Liver (tissue), 9 donors: ENCODE measurements around the gene SMS. TPM values are rescaled to one million over a fixed set of nuclear protein-coding genes. Genes with fewer than 3 reads are reported as not detected.

Experiments used
- DNase-seq: peaks from one replicate; pipeline ENCODE4 v3.0.0-alpha.2; 2017; ENCODE audit warnings: low spot score
- H3K27ac ChIP-seq, 2 donors: one replicate each; pipeline ENCODE4 v1.7.0; 2013; ENCODE audit warnings: inconsistent platforms in 2 of 2, low read length in 2 of 2, control low read depth in 1 of 2, low read depth in 1 of 2, mild to moderate bottlenecking in 1 of 2
- H3K27me3 ChIP-seq, 4 donors: one replicate each; pipeline versions ENCODE4 v1.6.1 to v1.7.0; 2013; ENCODE audit warnings: low read length in 3 of 4, inconsistent platforms in 1 of 4, mild to moderate bottlenecking in 1 of 4, moderate library complexity in 1 of 4; ENCODE audit not compliant: control insufficient read depth in 4 of 4, insufficient read depth in 4 of 4
- H3K36me3 ChIP-seq, 4 donors: one replicate each; pipeline versions ENCODE4 v1.6.1 to v1.7.0; 2013; ENCODE audit warnings: low read length in 3 of 4, mild to moderate bottlenecking in 3 of 4, low read depth in 1 of 4, moderate library complexity in 1 of 4; ENCODE audit not compliant: control insufficient read depth in 4 of 4, insufficient read depth in 3 of 4
- H3K4me1 ChIP-seq, 4 donors: one replicate each; pipeline versions ENCODE4 v1.6.1 to v1.7.0; 2013; ENCODE audit warnings: low read length in 3 of 4, mild to moderate bottlenecking in 3 of 4, moderate library complexity in 1 of 4; ENCODE audit not compliant: control insufficient read depth in 4 of 4, insufficient read depth in 4 of 4
- H3K4me3 ChIP-seq, 3 donors: one replicate each; pipeline versions ENCODE4 v1.6.1 to v1.7.0; 2013; ENCODE audit warnings: low read length in 3 of 3, control low read depth in 1 of 3, low read depth in 1 of 3, mild to moderate bottlenecking in 1 of 3
- H3K9ac ChIP-seq, 2 donors: one replicate each; pipeline ENCODE4 v1.7.0; 2013; ENCODE audit warnings: low read length in 2 of 2, mild to moderate bottlenecking in 2 of 2, moderate library complexity in 2 of 2, control low read depth in 1 of 2, low read depth in 1 of 2
- H3K9me3 ChIP-seq, 4 donors: one replicate each; pipeline versions ENCODE4 v1.6.1 to v1.7.0; 2013; ENCODE audit warnings: low read length in 3 of 4; ENCODE audit not compliant: control insufficient read depth in 4 of 4
- EGR1 ChIP-seq, 2 donors: IDR thresholded peaks; 2 replicates each; pipeline ENCODE4 v1.6.1; 2016 to 2018; ENCODE audit warnings: antibody characterized with exemption in 2 of 2, low read depth in 2 of 2
- FOXA1 ChIP-seq: IDR thresholded peaks from 2 replicates; pipeline ENCODE4 v1.6.1; 2016; ENCODE audit warnings: antibody characterized with exemption
- FOXA2 ChIP-seq: IDR thresholded peaks from 2 replicates; pipeline ENCODE4 v1.6.1; 2016; ENCODE audit warnings: antibody characterized with exemption
- GABPA ChIP-seq, 2 donors: IDR thresholded peaks in 1 of 2; conservative IDR thresholded peaks in 1 of 2; 2 replicates each; pipeline ENCODE4 v1.6.1; 2016; ENCODE audit warnings: antibody characterized with exemption in 2 of 2, mild to moderate bottlenecking in 1 of 2, moderate library complexity in 1 of 2
- HNF4G ChIP-seq: IDR thresholded peaks from 2 replicates; pipeline ENCODE4 v1.6.1; 2016; ENCODE audit warnings: antibody characterized with exemption
- JUND ChIP-seq, 2 donors: IDR thresholded peaks; 2 replicates each; pipeline ENCODE4 v1.6.1; 2016; ENCODE audit warnings: antibody characterized with exemption in 2 of 2
- MAX ChIP-seq: IDR thresholded peaks from 2 replicates; pipeline ENCODE4 v1.6.1; 2016; ENCODE audit warnings: antibody characterized with exemption
- NR2F2 ChIP-seq: IDR thresholded peaks from 2 replicates; pipeline ENCODE4 v1.6.1; 2016; ENCODE audit warnings: antibody characterized with exemption
- RAD21 ChIP-seq, 2 donors: IDR thresholded peaks; 2 replicates each; pipeline ENCODE4 v1.6.1; 2016; ENCODE audit warnings: antibody characterized with exemption in 2 of 2, mild to moderate bottlenecking in 2 of 2
- RXRA ChIP-seq, 2 donors: IDR thresholded peaks; 2 replicates each; pipeline ENCODE4 v1.6.1; 2017 to 2018; ENCODE audit warnings: antibody characterized with exemption in 2 of 2, mild to moderate bottlenecking in 1 of 2
- SP1 ChIP-seq: IDR thresholded peaks from 2 replicates; pipeline ENCODE4 v1.6.1; 2018; ENCODE audit warnings: antibody characterized with exemption, mild to moderate bottlenecking
- TAF1 ChIP-seq: conservative IDR thresholded peaks from 2 replicates; pipeline ENCODE4 v1.6.1; 2016; ENCODE audit warnings: antibody characterized with exemption, mild to moderate bottlenecking
- YY1 ChIP-seq: IDR thresholded peaks from 2 replicates; pipeline ENCODE4 v1.6.1; 2016; ENCODE audit warnings: antibody characterized with exemption, mild to moderate bottlenecking
- WGBS: extraction: QIAGEN DNeasy Blood & Tissue Kit; methylation state at CpG from one replicate; pipeline ENCODE4 v1.1.7; 2013; 5-methylcytosine and 5-hydroxymethylcytosine counted together
- polyA plus RNA-seq, 2 donors: library from polyadenylated mRNA; stranded (reverse) in 1 of 2; unstranded in 1 of 2; fragments of 200-250 nt in 1 of 2; fragments of >200 nt in 1 of 2; fragmentation: Nextera tagmentation in 1 of 2; extraction: Ambion mirVana in 1 of 2; gene quantifications; one replicate each; pipeline versions ENCODE4 v1.2.1 to v1.2.3, GENCODE V29; 2013 to 2015
- total RNA-seq, 2 donors: library from RNA; depleted of rRNA; stranded (reverse); fragments of >200 nt; gene quantifications; one replicate each; pipeline ENCODE4 v1.2.3, GENCODE V29; 2014
- TF ChIP-seq, protein P1 (sequence below): fragments of 150-350 bp; IDR thresholded peaks from 2 replicates; pipeline ENCODE4 v1.5.1; 2017; ENCODE audit warnings: improper control_type of control experiment, low read depth, low read length; ENCODE audit not compliant: missing input control
- TF ChIP-seq, protein P2 (sequence below): IDR thresholded peaks from 2 replicates; pipeline ENCODE4 v1.6.1; 2016; ENCODE audit warnings: antibody characterized with exemption
- TF ChIP-seq, protein P3 (sequence below): IDR thresholded peaks from 2 replicates; pipeline ENCODE4 v1.6.1; 2016; ENCODE audit warnings: antibody characterized with exemption, mild to moderate bottlenecking
- donor health status: healthy.
- donor health status: healthy.
- donor health status: healthy.
- donor health status: healthy.
- donor health status: healthy.

Gene SMS
- total RNA-seq, result 10 to 100 TPM; 13.9 to 41.0 TPM
- 10 to 100 TPM; 17.0 to 18.5 TPM for polyA plus RNA-seq

- peak within 1 kb of the TSS; percentile 42 to 47 for H3K9ac ChIP-seq
- peak; percentile 65 for DNase-seq
- 2% methylated on average over 46 of the region's 46 CpGs for WGBS
- no peaks in the 10 kb centered on the region for H3K36me3 ChIP-seq
- peak within 1 kb of the TSS; percentile 51 to 70 for H3K27ac ChIP-seq
- H3K4me1 ChIP-seq, result no peaks in the 10 kb centered on the region
- H3K4me3 ChIP-seq, result peak within 1 kb of the TSS; percentile 37 to 85 (median 69)
- H3K9me3 ChIP-seq, result no peaks in the 10 kb centered on the region
- H3K27me3 ChIP-seq, result no peaks in the 10 kb centered on the region
- TF ChIP-seq MAX (no peak), YY1 (peak; percentile 62)
Observed at GRCh38 chrX:21940356-21940829, at the start of gene SMS. TSS of gene SMS (plus strand) at chrX:21940709. CDS start at chrX:21940825, 116 bp downstream.

GRCh38 chrX:21905313-21905712, 35.2 kb upstream of the SMS start:
- Histone ChIP-seq H3K9ac (no peak overlapping the region), H3K9me3 (no peaks in the 10 kb centered on the region), H3K4me1 (no peaks in the 10 kb centered on the region), H3K36me3 (peaks cover 0 to 3% (median under 1%) of the 10 kb centered on the region in 4 donors), H3K27me3 (no peaks in the 10 kb centered on the region), H3K4me3 (no peak overlapping the region), H3K27ac (no peak overlapping the region)
- TF ChIP-seq SP1 (no peak), JUND (IDR thresholded peaks at IDR 0.05) (no peak), FOXA1 (no peak), RAD21 (IDR thresholded peaks at IDR 0.05) (no peak), TAF1 (no peak), RXRA (IDR thresholded peaks at IDR 0.05) (no peak), FOXA2 (no peak), NR2F2 (no peak), HNF4G (no peak)
- TF ChIP-seq, protein P1, sequence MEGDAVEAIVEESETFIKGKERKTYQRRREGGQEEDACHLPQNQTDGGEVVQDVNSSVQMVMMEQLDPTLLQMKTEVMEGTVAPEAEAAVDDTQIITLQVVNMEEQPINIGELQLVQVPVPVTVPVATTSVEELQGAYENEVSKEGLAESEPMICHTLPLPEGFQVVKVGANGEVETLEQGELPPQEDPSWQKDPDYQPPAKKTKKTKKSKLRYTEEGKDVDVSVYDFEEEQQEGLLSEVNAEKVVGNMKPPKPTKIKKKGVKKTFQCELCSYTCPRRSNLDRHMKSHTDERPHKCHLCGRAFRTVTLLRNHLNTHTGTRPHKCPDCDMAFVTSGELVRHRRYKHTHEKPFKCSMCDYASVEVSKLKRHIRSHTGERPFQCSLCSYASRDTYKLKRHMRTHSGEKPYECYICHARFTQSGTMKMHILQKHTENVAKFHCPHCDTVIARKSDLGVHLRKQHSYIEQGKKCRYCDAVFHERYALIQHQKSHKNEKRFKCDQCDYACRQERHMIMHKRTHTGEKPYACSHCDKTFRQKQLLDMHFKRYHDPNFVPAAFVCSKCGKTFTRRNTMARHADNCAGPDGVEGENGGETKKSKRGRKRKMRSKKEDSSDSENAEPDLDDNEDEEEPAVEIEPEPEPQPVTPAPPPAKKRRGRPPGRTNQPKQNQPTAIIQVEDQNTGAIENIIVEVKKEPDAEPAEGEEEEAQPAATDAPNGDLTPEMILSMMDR, result no peak
- TF ChIP-seq, protein P2, sequence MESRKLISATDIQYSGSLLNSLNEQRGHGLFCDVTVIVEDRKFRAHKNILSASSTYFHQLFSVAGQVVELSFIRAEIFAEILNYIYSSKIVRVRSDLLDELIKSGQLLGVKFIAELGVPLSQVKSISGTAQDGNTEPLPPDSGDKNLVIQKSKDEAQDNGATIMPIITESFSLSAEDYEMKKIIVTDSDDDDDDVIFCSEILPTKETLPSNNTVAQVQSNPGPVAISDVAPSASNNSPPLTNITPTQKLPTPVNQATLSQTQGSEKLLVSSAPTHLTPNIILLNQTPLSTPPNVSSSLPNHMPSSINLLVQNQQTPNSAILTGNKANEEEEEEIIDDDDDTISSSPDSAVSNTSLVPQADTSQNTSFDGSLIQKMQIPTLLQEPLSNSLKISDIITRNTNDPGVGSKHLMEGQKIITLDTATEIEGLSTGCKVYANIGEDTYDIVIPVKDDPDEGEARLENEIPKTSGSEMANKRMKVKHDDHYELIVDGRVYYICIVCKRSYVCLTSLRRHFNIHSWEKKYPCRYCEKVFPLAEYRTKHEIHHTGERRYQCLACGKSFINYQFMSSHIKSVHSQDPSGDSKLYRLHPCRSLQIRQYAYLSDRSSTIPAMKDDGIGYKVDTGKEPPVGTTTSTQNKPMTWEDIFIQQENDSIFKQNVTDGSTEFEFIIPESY, result no peak
- no peak for DNase-seq
- 71% methylated on average over 2 of the region's 2 CpGs for WGBS

DNA sequence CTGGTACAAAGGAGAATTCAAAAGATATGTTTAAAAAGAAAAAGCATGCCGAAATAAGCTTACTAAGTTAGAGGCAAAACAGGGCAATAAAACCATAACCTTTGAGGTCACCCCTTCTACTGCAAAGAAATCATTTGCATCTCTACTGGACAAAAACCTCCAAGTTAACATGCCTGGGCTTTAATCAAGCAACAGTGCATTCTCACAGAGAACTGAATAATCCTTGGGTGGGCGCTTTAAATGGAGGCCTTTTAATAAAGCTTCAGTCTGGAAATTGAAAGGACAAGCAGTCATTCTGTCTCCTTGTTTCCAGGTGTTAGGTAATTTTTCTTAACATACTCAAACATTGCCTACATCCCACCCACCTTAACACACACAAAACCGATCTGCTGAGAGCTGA, 34.6 kb upstream of the SMS start:
- peaks cover 0 to 3% (median under 1%) of the 10 kb centered on the region in 4 donors for H3K36me3 ChIP-seq
- H3K4me1 ChIP-seq, result no peaks in the 10 kb centered on the region
- no peak for DNase-seq
- no peak overlapping the region for H3K27ac ChIP-seq
- H3K4me3 ChIP-seq, result no peak overlapping the region
- H3K27me3 ChIP-seq, result no peaks in the 10 kb centered on the region
- H3K9me3 ChIP-seq, result no peaks in the 10 kb centered on the region
- H3K9ac ChIP-seq, result no peak overlapping the region
- whole genome bisulfite sequencing, result 95% methylated on average over 3 of the region's 3 CpGs
- TF ChIP-seq YY1 (no peak), EGR1 (IDR thresholded peaks at IDR 0.05; ENCODE audit: low read depth in 2 of 2) (no peak), HNF4G (no peak), SP1 (no peak), GABPA (IDR thresholded peaks at IDR 0.05 in 1 of 2, conservative IDR thresholded peaks at IDR 0.05 in 1 of 2) (no peak)
- TF ChIP-seq, protein P1, result no peak
- TF ChIP-seq, protein P2, result no peak
- TF ChIP-seq, protein P3, sequence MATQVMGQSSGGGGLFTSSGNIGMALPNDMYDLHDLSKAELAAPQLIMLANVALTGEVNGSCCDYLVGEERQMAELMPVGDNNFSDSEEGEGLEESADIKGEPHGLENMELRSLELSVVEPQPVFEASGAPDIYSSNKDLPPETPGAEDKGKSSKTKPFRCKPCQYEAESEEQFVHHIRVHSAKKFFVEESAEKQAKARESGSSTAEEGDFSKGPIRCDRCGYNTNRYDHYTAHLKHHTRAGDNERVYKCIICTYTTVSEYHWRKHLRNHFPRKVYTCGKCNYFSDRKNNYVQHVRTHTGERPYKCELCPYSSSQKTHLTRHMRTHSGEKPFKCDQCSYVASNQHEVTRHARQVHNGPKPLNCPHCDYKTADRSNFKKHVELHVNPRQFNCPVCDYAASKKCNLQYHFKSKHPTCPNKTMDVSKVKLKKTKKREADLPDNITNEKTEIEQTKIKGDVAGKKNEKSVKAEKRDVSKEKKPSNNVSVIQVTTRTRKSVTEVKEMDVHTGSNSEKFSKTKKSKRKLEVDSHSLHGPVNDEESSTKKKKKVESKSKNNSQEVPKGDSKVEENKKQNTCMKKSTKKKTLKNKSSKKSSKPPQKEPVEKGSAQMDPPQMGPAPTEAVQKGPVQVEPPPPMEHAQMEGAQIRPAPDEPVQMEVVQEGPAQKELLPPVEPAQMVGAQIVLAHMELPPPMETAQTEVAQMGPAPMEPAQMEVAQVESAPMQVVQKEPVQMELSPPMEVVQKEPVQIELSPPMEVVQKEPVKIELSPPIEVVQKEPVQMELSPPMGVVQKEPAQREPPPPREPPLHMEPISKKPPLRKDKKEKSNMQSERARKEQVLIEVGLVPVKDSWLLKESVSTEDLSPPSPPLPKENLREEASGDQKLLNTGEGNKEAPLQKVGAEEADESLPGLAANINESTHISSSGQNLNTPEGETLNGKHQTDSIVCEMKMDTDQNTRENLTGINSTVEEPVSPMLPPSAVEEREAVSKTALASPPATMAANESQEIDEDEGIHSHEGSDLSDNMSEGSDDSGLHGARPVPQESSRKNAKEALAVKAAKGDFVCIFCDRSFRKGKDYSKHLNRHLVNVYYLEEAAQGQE, result no peak
